ENCODE results near the gene PDZRN3. TPM values are rescaled to one million over a fixed set of nuclear protein-coding genes. Genes with fewer than 3 reads are reported as not detected.

PDZRN3 gene
- polyA plus RNA-seq, 2 of the 4 experiments (the other 2 are of a cell fraction), result not detected

DNA sequence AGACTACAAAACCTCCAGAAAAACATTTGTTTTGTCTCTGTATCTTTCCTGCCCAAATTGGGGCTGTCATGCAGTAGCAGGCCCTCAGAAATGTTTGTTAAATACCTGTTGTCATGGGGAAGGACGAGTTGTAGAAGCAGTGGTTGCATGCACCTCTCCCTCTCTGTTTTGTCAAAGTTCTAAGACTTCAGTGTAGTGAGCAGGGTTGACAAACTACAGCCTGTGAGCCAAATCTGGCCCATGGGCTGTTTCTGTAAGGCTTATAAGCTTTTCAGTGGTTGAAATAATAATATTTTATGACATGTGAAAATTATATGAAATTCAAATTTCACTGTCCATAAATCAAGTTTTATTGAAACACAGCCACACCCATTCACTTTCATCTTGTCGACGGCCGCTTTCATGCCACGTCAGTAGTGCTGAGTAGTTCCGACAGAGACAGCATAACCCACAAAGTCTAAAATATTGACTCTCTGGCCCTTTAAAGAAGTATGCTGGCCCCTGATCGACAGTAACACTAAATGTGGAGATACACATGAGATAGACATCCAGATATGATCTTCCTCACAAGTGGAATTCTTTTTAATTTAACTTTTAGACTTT lies 102.9 kb downstream of the PDZRN3 start:
- TF ChIP-seq EHMT2 (IDR thresholded peaks at IDR 0.05; ENCODE audit: low read depth) (no peak), NR3C1 (IDR thresholded peaks at IDR 0.05) (no peak), TP53 (CRISPR knock-in tag; IDR thresholded peaks at IDR 0.05) (no peak), KDM1A (IDR thresholded peaks at IDR 0.05; ENCODE audit: low read depth) (no peak), POLR2AphosphoS2 (conservative IDR thresholded peaks at IDR 0.05; ENCODE audit: low read length) (no peak), SREBF2 (IDR thresholded peaks at IDR 0.05) (no peak), REST (IDR thresholded peaks at IDR 0.05) (no peak), FOXS1 (CRISPR knock-in tag; IDR thresholded peaks at IDR 0.05) (no peak), MAX (IDR thresholded peaks at IDR 0.05) (no peak), HEYL (CRISPR knock-in tag; IDR thresholded peaks at IDR 0.05) (no peak), POLR2A (IDR thresholded peaks at IDR 0.05; ENCODE audit: low read length) (no peak), NFE2L2 (conservative IDR thresholded peaks at IDR 0.05; ENCODE audit: low read length) (no peak), NPAS2 (CRISPR knock-in tag; IDR thresholded peaks at IDR 0.05; ENCODE audit: borderline replicate concordance) (no peak), RFX5 (IDR thresholded peaks at IDR 0.05) (no peak), MYC (IDR thresholded peaks at IDR 0.05; ENCODE audit: borderline replicate concordance, low read length) (no peak), ELK1 (IDR thresholded peaks at IDR 0.05; ENCODE audit: low read depth, low read length) (no peak)
- TF ChIP-seq, protein P1, sequence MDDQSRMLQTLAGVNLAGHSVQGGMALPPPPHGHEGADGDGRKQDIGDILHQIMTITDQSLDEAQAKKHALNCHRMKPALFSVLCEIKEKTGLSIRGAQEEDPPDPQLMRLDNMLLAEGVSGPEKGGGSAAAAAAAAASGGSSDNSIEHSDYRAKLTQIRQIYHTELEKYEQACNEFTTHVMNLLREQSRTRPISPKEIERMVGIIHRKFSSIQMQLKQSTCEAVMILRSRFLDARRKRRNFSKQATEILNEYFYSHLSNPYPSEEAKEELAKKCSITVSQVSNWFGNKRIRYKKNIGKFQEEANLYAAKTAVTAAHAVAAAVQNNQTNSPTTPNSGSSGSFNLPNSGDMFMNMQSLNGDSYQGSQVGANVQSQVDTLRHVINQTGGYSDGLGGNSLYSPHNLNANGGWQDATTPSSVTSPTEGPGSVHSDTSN (IDR thresholded peaks at IDR 0.05), result no peak
- Histone ChIP-seq H3K4me3 (no peak overlapping the region), H3K27ac (no peak overlapping the region), H3K9me3 (no peaks in the 10 kb centered on the region; the same call in 2 of the 3 replicates), H3K4me2 (no peak overlapping the region), H3K4me1 (no peaks in the 10 kb centered on the region)
- WGBS (ENCODE audit: missing lambda C conversion rate), result 37% methylated on average over 7 of the region's 7 CpGs
- ChIA-PET POLR2A (no interaction called here), CTCF (no interaction called here)
- FAIRE-seq (no peak), ATAC-seq (no peak), DNase-seq (ENCODE audit: low read depth in 1 of 2, low spot score in 1 of 2) (no peak)

DNA sequence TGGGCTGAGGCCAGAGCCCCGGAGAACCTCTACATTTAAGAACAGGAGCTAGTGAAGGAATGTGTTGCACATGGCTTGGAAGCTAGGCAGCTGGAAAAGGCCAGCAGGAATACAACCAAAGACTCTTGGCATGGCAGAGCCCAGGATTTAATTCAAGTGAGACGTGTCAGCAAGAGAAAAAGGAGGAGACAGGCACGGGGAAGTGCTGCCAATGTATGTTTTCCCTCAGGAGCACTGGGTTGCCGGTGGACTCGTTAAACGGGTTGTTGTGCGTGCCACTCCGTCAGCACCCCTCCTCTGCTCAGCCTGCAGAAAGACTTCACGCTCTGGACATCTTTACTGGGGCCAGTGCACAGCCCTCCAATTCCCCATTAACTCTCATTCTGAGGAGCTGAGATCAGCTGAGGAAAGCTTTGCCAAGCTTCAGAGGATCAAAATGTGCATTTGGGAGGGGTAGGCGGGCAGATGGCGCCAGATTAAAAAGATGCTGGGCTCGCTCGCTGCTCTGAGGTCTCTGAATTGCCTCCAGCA lies 103.7 kb downstream of the PDZRN3 start:
- ChIA-PET POLR2A (no interaction called here), CTCF (interaction anchor here (0.9 to 1.7 kb wide), 3 partner anchors 12 to 16 kb away, joined by 3 to 8 read pairs (median 4); no protein-coding TSS in a partner anchor)
- no peak overlapping the region for H3K4me2 ChIP-seq
- ATAC-seq (no peak), DNase-seq (ENCODE audit: low read depth in 1 of 2, low spot score in 1 of 2) (no peak), FAIRE-seq (no peak)
- TF ChIP-seq HMGXB4 (CRISPR knock-in tag; IDR thresholded peaks at IDR 0.05; ENCODE audit: borderline replicate concordance), result no peak
- no peak for TF ChIP-seq HDAC2 (IDR thresholded peaks at IDR 0.05)
- no peak for TF ChIP-seq EP300 (IDR thresholded peaks at IDR 0.05)
- no peaks in the 10 kb centered on the region for H3K4me1 ChIP-seq
- no peak overlapping the region for H3K4me3 ChIP-seq
- WGBS (ENCODE audit: missing lambda C conversion rate), result 3% methylated on average over 13 of the region's 13 CpGs
- H3K27ac ChIP-seq, result no peak overlapping the region
- no peaks in the 10 kb centered on the region; the same call in 2 of the 3 replicates for H3K9me3 ChIP-seq
